ENCODE data around the gene SLC4A9.

SLC4A9 gene

GRCh38 chr5:140362875-140363630 lies 3.1 kb downstream of the SLC4A9 start:
- DNase-seq = peak; percentile 71

- no peak for DNase-seq
Observed at GRCh38 chr5:140363631-140364471, 3.9 kb downstream of the SLC4A9 start.

GRCh38 chr5:140364472-140364765 lies 4.4 kb downstream of the SLC4A9 start:
- DNase-seq = no peak

- DNase-seq = no peak
Observed at GRCh38 chr5:140365282-140365681, 5.3 kb downstream of the SLC4A9 start.

- no peak for DNase-seq
Observed at GRCh38 chr5:140365941-140366340, 5.9 kb downstream of the SLC4A9 start.

- DNase-seq = no peak
Observed at GRCh38 chr5:140366589-140367255, 6.7 kb downstream of the SLC4A9 start.

- DNase-seq = no peak
Observed at GRCh38 chr5:140367256-140368013, 7.4 kb downstream of the SLC4A9 start.

GRCh38 chr5:140371356-140372151 lies 11.6 kb downstream of the SLC4A9 start:
- no peak for DNase-seq

- peak; percentile 72 for DNase-seq
Observed at GRCh38 chr5:140372971-140373487, 13.0 kb downstream of the SLC4A9 start.

GRCh38 chr5:140381351-140381750 lies 21.4 kb downstream of the SLC4A9 start:
- DNase-seq = no peak

GRCh38 chr5:140381972-140382371 lies 22.0 kb downstream of the SLC4A9 start:
- no peak for DNase-seq

GRCh38 chr5:140382866-140383265 lies 22.9 kb downstream of the SLC4A9 start:
- DNase-seq = no peak

GRCh38 chr5:140383300-140383699 lies 23.3 kb downstream of the SLC4A9 start:
- DNase-seq = no peak

GRCh38 chr5:140388052-140388451 lies 28.1 kb downstream of the SLC4A9 start:
- DNase-seq = no peak

GRCh38 chr5:140391312-140391711 lies 31.3 kb downstream of the SLC4A9 start:
- no peak for DNase-seq

GRCh38 chr5:140391732-140392131 lies 31.7 kb downstream of the SLC4A9 start:
- no peak for DNase-seq

GRCh38 chr5:140393738-140394137 lies 33.7 kb downstream of the SLC4A9 start:
- no peak for DNase-seq

GRCh38 chr5:140398379-140398811 lies 38.4 kb downstream of the SLC4A9 start:
- DNase-seq = peak; percentile 59

GRCh38 chr5:140399979-140400729 lies 40.2 kb downstream of the SLC4A9 start:
- no peak for DNase-seq

- DNase-seq = peak; percentile 92
Observed at GRCh38 chr5:140400730-140401361, 40.9 kb downstream of the SLC4A9 start.

Measured in NCI-H2029 (cell line).